COLO829 (cell line): ENCODE results near the gene SLC13A2.

ENCODE experiments used
- DNase-seq: peaks from one replicate; pipeline ENCODE4 v3.0.0; 2012; ENCODE audit warnings: low spot score

SLC13A2 gene

DNA sequence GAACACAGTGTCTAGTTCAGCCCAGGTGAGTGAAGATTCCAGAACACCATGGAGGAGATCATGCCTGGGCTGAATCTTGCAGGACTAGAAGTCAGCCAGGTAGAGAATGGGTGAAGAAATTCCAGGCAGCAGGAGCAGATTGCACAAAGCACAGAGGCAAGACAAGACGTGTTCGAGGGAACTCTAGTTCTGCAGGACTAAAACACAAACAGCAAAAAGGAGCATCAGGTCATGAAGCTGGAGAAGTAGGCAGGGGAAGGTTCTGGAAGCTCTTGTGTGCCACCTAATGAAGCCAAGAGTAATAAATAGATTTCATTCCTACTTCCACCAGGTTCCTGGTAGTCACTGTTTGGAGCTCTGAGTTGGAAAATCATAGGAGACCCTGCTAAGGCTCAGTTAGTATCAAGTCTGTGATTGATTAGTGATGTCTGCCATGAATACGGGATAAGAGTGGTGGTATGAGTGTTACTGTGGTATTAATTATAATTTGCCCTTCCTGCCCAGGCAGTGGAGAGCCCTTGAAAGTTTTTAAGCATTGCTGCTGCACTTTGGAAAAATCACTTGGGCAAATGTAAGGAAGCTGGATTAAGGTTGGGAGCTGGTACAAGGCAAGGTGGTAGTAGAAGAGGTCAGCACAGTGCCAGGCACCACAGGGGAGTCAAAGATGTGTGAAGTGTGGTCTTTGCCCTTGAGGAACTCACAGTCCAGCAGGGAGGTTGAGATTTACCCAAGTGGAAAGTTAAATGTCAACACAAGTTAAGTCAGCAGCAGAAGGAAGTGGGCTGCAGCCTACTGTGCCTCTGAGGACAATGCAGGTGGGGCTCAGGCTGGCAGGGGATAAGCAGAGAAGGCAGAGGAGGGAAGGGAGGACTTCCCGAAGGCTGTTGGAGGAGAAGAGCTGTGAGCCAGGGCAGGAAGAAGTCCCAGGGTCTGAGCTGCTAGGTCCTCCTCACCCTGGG is 19.2 kb downstream of the SLC13A2 start:
- no peak for DNase-seq

DNA sequence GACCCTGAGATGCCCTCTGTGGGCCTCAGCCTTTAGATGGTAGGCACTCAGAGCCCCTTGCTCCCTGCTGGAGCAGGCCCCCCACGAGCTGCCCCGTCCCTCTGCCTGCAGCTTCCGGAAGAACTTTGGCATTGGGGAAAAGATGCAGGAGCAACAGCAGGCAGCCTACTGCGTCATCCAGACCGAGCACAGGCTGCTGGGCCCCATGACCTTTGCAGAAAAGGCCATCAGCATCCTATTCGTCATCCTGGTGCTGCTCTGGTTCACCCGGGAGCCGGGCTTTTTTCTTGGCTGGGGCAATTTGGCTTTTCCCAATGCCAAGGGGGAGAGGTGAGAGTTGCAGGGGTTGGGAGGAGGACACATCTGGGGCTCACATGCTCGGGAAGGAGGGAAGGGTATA is 20.0 kb downstream of the SLC13A2 start:
- no peak for DNase-seq

DNA sequence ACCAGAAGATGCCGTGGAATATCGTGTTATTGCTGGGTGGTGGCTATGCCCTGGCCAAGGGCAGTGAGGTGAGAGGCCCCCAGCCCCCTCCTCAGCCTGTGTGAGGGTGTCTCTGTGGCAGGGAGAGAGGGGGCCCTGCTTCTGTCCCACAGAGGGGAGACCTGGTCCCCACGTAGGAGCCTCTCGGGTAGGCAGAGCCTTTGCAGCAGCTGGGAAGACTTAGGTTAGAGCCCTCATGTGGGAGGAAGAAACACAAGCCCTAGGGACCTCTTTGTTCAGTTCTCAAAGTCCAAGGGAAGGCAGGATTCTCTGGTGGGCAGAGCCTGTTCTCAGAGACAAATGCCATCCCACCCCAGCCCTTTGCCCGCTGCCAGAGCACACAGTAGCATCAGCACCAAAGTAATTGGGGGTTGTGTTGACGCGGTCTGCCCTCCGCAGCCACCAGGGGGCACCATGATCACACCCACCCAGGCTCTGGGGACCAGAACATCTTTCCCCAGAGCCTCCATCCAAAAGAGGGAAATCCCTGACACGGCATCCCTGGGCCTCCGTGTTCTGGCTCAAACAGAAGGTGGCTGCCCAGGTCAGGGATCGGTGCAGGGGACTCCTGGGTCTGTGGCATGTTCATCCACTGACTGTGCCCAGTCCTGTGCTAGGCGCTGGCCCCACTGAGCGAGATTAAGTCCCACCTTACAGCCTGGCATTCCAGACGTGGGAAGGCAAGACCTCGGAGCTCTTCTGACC is 21.2 kb downstream of the SLC13A2 start:
- peak; percentile 82 for DNase-seq

DNA sequence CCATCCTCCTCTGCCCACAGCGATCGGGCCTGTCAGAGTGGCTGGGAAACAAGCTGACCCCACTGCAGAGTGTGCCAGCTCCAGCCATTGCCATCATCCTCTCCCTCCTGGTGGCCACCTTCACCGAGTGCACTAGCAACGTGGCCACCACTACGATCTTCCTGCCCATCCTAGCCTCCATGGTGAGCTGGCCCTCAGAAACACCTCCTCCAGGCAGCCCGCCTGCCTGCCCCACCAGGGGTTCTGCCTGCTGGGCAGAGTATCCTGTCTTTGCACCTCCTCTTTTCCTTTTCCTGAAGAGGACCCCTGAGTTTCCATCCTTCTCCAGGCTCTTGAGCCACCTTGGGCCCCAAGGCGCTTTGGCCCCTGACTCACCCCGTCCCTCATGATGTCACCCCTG is 22.2 kb downstream of the SLC13A2 start:
- DNase-seq = no peak

GRCh38 chr17:28497931-28498330 is 24.5 kb downstream of the SLC13A2 start:
- no peak for DNase-seq

- DNase-seq = no peak
These were observed 25.4 kb downstream of the SLC13A2 start for GRCh38 chr17:28498652-28499363.

DNA sequence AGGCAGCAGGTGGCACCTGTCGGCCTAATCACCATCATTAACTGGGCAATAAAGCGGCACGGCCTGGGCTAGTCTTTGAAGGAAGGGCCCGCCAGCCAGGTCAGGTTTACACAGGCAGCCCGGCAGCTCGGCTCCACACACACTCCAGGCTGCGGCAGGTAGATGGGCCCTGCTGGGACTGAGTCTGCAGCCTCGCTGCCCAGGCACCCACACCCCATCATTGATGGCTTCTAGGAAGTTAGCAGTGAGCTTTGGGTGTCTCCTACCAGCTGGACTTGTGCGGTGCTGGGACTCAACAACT is 25.9 kb downstream of the SLC13A2 start:
- DNase-seq = no peak

- no peak for DNase-seq
These were observed 26.4 kb downstream of the SLC13A2 start for GRCh38 chr17:28499684-28500357.

GRCh38 chr17:28500712-28501379 is 27.4 kb downstream of the SLC13A2 start:
- DNase-seq = no peak

DNA sequence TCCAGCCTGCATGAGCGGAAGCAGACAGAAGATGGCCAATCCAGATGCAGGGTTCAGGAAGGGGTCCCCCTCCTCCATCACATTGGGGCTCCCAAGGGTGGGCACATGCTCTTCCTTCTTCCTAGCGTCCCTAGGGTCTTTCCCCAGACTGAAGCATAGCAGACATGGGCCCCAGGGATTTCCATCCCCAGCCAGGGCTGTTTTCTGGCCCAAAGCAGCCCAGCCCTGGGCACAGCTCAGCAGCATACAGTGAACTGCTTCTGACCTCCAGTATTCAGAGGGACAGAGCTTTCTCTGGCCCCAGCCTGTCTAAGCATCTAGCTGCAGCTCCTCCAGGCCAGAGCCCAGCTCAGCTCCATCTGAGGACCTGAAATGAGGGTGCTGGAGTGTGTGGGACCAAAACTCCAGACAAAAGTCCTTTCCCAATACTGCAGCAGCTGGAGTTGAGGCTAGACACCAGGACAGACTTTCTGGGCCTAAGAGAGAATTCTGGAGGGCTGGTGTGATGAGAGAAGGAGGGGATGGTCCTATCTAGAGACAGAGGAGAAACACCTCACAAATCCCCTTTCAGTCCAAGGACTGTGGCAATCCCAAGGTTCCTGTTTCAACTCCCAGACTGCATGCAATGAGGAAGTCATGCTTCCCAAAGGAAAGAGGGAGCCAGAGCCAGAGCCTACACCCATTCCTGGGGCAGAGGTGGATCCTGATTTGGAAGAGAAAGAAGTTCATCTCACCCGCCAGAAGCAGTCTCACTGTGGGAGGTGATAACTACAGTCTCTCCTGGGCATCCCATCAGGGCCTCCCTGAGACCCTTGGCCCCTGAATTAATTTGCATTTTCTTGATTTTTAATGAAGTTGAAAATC is 28.2 kb downstream of the SLC13A2 start:
- DNase-seq = no peak

DNA sequence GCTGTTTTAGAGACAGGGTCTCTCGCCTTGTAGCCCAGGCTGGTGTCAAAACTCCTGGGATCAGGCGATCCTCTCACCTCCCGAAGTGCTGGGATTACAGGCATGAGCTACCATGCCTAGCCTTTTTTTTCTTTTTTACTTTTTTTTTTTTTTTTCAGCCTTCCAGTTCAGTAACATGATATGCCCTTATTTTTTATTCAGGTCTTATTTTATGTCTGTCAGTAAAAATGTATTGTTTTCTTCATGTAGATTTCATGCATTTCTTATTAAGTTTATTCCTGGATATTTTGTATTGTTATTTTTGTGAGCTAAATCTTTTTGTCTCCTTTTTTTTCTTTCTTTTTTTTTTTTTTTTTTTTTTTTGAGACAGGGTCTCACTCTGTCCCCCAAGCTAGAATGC is 30.0 kb downstream of the SLC13A2 start:
- DNase-seq = no peak

GRCh38 chr17:28505986-28506665 is 32.7 kb downstream of the SLC13A2 start, which contains the start of gene FOXN1:
TSS of gene FOXN1 (plus strand) at chr17:28506348. CDS start at chr17:28523970, 17,622 bp downstream.
- no peak for DNase-seq

DNA sequence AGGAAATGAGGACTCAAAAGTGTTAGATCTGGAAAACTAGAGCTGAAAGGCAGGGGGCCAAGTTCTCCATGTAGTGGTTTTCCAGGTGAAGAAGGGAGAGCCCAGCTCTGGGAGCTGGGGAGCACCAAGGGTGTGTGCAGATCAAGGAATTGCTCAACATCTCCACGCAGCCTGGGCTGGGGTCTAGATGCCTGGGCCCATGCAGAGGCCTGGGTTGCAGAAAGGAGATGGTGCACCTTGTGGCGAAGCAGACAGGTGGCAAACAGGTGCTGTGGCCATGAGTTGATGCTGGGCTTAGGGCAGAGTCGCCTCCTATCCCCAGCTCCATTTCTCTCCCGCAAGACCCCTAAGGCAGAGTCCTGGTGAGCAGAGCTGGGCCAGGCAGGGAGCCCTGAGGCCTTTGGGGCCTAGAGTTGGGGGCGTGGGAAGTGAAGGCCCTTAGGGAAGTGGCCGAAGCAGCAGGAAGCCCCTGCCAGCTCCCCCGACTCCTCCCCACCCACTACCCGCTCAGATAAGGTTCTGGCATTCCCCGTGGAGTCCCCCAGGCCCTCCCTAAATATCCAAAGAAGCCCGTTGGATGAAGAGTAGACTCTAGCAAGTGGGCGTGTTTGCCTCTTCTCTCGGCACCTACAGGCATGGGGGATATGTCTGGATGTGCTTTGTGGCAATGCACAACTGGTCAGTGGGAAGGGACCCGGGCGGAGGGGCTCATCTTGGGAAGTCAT is 33.5 kb downstream of the SLC13A2 start:
- DNase-seq = no peak

- DNase-seq = no peak
These were observed 34.2 kb downstream of the SLC13A2 start for GRCh38 chr17:28507567-28508203.

DNA sequence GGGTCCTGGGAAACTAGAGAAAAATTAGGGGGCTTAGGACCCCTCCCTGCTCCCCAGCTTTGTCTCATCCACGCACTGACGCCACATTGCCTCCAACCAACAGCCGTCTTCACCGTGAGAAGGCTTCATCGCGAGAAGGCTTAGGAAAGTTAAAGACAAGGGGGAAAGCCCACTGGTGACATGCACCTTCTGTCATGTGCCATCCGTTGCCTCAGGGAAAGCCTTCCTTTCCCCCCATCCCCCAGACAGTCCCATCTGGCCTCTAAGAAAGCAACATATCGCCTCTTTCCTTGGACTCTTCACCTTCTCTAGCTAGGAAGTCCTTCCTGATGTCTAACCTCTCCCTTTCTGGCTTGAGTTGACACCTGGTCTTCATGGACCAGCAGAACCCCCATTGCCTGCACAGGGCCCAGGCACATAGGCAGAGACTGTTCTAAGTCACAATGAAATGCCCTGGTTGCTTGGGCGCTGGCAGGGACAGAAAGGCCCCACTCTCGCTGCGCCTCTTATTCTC is 34.8 kb downstream of the SLC13A2 start:
- no peak for DNase-seq

GRCh38 chr17:28509789-28510188 is 36.3 kb downstream of the SLC13A2 start:
- DNase-seq = no peak

DNA sequence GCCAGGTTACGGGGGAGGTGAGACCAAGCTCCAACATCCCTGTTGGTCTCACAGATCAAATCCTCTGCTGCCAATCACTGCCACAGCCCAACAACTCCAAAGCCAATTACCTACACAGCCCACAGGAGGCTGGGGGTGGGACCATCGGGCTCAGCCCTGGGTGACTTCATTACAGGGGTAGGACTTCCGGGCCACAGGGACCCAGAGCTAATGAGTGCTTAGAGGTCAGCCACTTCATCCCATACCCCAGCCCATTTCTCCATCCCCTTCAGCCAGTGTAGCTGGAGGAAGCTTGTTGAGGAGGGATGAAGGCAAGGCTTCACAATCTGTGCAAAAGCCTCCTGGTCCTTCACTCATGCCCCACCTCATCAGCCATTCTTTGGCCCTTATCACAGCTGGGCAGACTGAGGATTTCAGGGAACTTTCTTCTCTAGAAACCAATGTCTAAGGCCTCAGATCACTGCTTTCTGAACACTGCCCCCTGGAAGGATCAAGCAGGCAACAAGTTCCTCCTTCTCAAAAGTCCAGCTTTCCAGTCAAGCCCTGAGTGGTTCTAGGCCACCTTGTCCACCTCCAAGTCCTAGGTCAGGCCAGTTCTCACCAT is 38.5 kb downstream of the SLC13A2 start:
- DNase-seq = no peak

- DNase-seq = no peak
These were observed 40.0 kb downstream of the SLC13A2 start for GRCh38 chr17:28513476-28513875.
